OCI-LY1 (cell line): ENCODE measurements around the gene TNFRSF11A.

Experiments
- H2AFZ ChIP-seq: fragments of 200-600 bp; sonication (generic), shearing (Covaris generic); 2 replicates; pipeline ENCODE4 v1.6.0; 2014; ENCODE audit warnings: antibody characterized with exemption, mild to moderate bottlenecking, low read length
- H3F3A ChIP-seq: fragments of 200-600 bp; sonication (generic), shearing (Covaris generic); 2 replicates; pipeline ENCODE4 v1.6.0; 2014; ENCODE audit warnings: mild to moderate bottlenecking, antibody characterized with exemption, low read length, moderate library complexity; ENCODE audit not compliant: insufficient read depth
- H3K27ac ChIP-seq: fragments of 200-600 bp; sonication (generic); 2 replicates; pipeline ENCODE4 v1.5.1; 2014; ENCODE audit warnings: low read length, mixed run types, mild to moderate bottlenecking, low read depth; ENCODE audit not compliant: poor library complexity, severe bottlenecking
- H3K27me3 ChIP-seq: fragments of 200-600 bp; sonication (generic); 2 replicates; pipeline ENCODE4 v1.6.0; 2014; ENCODE audit warnings: antibody characterized with exemption, mild to moderate bottlenecking, low read length, moderate library complexity; ENCODE audit not compliant: insufficient read depth
- H3K36me3 ChIP-seq: fragments of 200-600 bp; sonication (generic); 2 replicates; pipeline ENCODE4 v1.6.1; 2014; ENCODE audit warnings: mild to moderate bottlenecking, antibody characterized with exemption, low read length, moderate library complexity, mixed read lengths; ENCODE audit not compliant: insufficient read depth
- H3K4me1 ChIP-seq: fragments of 200-600 bp; sonication (generic); 2 replicates; pipeline ENCODE4 v1.5.1; 2014; ENCODE audit warnings: mild to moderate bottlenecking, low read length, moderate library complexity; ENCODE audit not compliant: insufficient read depth, severe bottlenecking
- H3K4me2 ChIP-seq: fragments of 200-600 bp; sonication (generic), shearing (Covaris generic); 2 replicates; pipeline ENCODE4 v1.6.1; 2014; ENCODE audit warnings: low read length
- H3K4me3 ChIP-seq: fragments of 200-600 bp; sonication (generic); 2 replicates; pipeline ENCODE4 v1.5.1; 2014; ENCODE audit warnings: low read length, low read depth, mild to moderate bottlenecking, mixed read lengths; ENCODE audit not compliant: poor library complexity, severe bottlenecking
- H3K79me2 ChIP-seq: fragments of 200-600 bp; shearing (Covaris generic); 2 replicates; pipeline ENCODE4 v1.6.1; 2016; ENCODE audit warnings: mixed run types, low read length, mixed read lengths; ENCODE audit not compliant: insufficient read depth
- H3K9ac ChIP-seq: fragments of 200-600 bp; sonication (generic), shearing (Covaris generic); 2 replicates; pipeline ENCODE4 v1.6.1; 2014; ENCODE audit warnings: mild to moderate bottlenecking, low read length, mixed read lengths
- H3K9me2 ChIP-seq: fragments of 200-600 bp; sonication (generic), shearing (Covaris generic); 2 replicates; pipeline ENCODE4 v1.6.1; 2014; ENCODE audit warnings: low read depth, mild to moderate bottlenecking, low read length, mixed read lengths
- H3K9me3 ChIP-seq: fragments of 200-600 bp; shearing (Covaris generic); 2 replicates; pipeline ENCODE4 v1.6.1; 2014; ENCODE audit warnings: low read length, mixed read lengths
- H4K20me1 ChIP-seq: fragments of 200-600 bp; sonication (generic), shearing (Covaris generic); 2 replicates; pipeline ENCODE4 v1.6.0; 2016; ENCODE audit warnings: mild to moderate bottlenecking, low read length; ENCODE audit not compliant: insufficient read depth
- EZH2 ChIP-seq: fragments of 200-600 bp; sonication (generic), shearing (Covaris generic); IDR thresholded peaks from 2 replicates; pipeline ENCODE4 v1.8.0; 2017; ENCODE audit warnings: borderline replicate concordance, mixed run types, mild to moderate bottlenecking, antibody characterized with exemption, low read length, moderate library complexity, mixed read lengths
- TF ChIP-seq, protein P1 (sequence below): fragments of 200-600 bp; sonication (generic), shearing (Covaris generic); IDR thresholded peaks from 2 replicates; pipeline ENCODE4 v1.5.1; 2017; ENCODE audit warnings: mild to moderate bottlenecking, antibody characterized with exemption, low read length, moderate library complexity, mixed read lengths

Gene TNFRSF11A

DNA sequence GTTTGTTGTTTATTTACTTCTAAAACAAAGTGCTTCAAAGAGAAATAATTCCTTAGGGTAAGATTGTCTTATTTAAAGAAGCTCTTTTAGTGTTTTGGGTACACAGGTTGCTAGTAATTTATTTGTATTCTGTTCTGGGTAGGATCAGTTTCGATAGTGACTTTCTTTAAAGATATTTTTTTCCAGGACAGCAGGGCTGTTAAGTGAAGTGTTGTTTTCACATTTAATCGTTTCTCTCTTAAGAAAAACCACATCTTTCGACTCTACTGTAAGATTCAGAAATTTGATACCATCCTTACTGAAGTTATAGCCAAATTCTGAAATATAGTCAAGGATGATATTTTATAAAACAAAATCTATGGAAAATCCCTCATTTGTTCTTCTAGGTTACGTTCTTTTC lies 17.8 kb downstream of the TNFRSF11A start:
- no peaks in the 10 kb centered on the region; the same call in 1 of the 2 replicates for H3K27me3 ChIP-seq
- H3K4me3 ChIP-seq = no peak overlapping the region
- H2AFZ ChIP-seq = no peak overlapping the region
- no peaks in the 10 kb centered on the region for H4K20me1 ChIP-seq
- no peak overlapping the region for H3K4me2 ChIP-seq
- no peak overlapping the region for H3K27ac ChIP-seq
- H3K79me2 ChIP-seq = no peaks in the 10 kb centered on the region
- no peak overlapping the region for H3K9ac ChIP-seq
- H3F3A ChIP-seq = no peaks in the 10 kb centered on the region
- TF ChIP-seq, protein P1, sequence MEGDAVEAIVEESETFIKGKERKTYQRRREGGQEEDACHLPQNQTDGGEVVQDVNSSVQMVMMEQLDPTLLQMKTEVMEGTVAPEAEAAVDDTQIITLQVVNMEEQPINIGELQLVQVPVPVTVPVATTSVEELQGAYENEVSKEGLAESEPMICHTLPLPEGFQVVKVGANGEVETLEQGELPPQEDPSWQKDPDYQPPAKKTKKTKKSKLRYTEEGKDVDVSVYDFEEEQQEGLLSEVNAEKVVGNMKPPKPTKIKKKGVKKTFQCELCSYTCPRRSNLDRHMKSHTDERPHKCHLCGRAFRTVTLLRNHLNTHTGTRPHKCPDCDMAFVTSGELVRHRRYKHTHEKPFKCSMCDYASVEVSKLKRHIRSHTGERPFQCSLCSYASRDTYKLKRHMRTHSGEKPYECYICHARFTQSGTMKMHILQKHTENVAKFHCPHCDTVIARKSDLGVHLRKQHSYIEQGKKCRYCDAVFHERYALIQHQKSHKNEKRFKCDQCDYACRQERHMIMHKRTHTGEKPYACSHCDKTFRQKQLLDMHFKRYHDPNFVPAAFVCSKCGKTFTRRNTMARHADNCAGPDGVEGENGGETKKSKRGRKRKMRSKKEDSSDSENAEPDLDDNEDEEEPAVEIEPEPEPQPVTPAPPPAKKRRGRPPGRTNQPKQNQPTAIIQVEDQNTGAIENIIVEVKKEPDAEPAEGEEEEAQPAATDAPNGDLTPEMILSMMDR = no peak
- no peak for TF ChIP-seq EZH2
- no peaks in the 10 kb centered on the region for H3K4me1 ChIP-seq
- H3K9me3 ChIP-seq = no peaks in the 10 kb centered on the region
- H3K9me2 ChIP-seq = no peaks in the 10 kb centered on the region
- H3K36me3 ChIP-seq = no peaks in the 10 kb centered on the region

GRCh38 chr18:62343316-62343715 lies 18.2 kb downstream of the TNFRSF11A start:
- H3K9ac ChIP-seq = no peak overlapping the region

DNA sequence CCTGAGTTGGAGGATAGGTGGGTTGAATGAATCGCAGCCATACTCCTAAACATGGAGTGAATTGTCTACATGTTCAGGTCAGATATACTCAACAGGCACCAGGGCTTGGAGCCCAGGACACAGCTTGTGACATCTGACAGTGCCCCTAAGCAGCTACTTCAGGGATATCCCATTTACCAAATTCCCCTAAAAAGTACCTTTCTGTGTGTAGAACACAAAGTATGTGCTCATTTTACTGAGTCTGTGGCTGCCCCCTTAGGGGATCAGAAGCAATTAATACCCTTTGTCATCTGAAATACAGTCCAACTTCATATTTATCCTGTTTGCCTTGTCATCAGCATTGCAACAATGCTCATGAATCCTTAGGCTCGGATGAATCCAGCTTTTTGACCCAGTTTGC lies 20.8 kb downstream of the TNFRSF11A start:
- TF ChIP-seq, protein P1 = no peak
- TF ChIP-seq EZH2 = no peak
- Histone ChIP-seq H3K27me3 (no peaks in the 10 kb centered on the region; the same call in 1 of the 2 replicates), H3K9me2 (no peaks in the 10 kb centered on the region), H3K4me2 (no peak overlapping the region), H3K4me1 (no peaks in the 10 kb centered on the region), H3K79me2 (no peaks in the 10 kb centered on the region), H3K9ac (no peak overlapping the region), H3K27ac (no peak overlapping the region), H4K20me1 (no peaks in the 10 kb centered on the region), H3F3A (no peaks in the 10 kb centered on the region), H2AFZ (no peak overlapping the region), H3K9me3 (no peaks in the 10 kb centered on the region), H3K36me3 (no peaks in the 10 kb centered on the region), H3K4me3 (no peak overlapping the region)

More at GRCh38 chr18:62343316-62343715, 18.2 kb downstream of the TNFRSF11A start:
- no peaks in the 10 kb centered on the region for H3F3A ChIP-seq
- H3K4me2 ChIP-seq = no peak overlapping the region
- H2AFZ ChIP-seq = no peak overlapping the region
- H3K9me2 ChIP-seq = no peaks in the 10 kb centered on the region
- no peaks in the 10 kb centered on the region; the same call in 1 of the 2 replicates for H3K27me3 ChIP-seq
- no peaks in the 10 kb centered on the region for H3K4me1 ChIP-seq
- no peaks in the 10 kb centered on the region for H4K20me1 ChIP-seq
- no peak overlapping the region for H3K4me3 ChIP-seq
- no peak overlapping the region for H3K27ac ChIP-seq
- H3K9me3 ChIP-seq = no peaks in the 10 kb centered on the region
- TF ChIP-seq, protein P1 = no peak
- TF ChIP-seq EZH2 = no peak
- H3K36me3 ChIP-seq = no peaks in the 10 kb centered on the region
- no peaks in the 10 kb centered on the region for H3K79me2 ChIP-seq
